PC-9 (cell line): ENCODE data around the gene CYP2C18. TPM values are rescaled to one million over a fixed set of nuclear protein-coding genes. Genes with fewer than 3 reads are reported as not detected.
A peak's percentile ranks its signal among the peaks of the same experiment; 100 is the strongest.

Source experiments
- BruUV-seq: library from RNA; stranded (reverse); fragments of 400-500 nt; replicated peaks from 2 replicates; lab custom pipeline; 2021; lab: Mats Ljungman, UMichigan
- CTCF ChIA-PET: fragments of 300-600 bp; sonication (Branson Sonifier 250); formaldehyde crosslinking; loops from one replicate; lab custom pipeline; 2022; ENCODE audit warnings: antibody characterized with exemption; lab: Charles Lee
- POLR2A ChIA-PET: fragments of 300-600 bp; sonication (Branson Sonifier 250); formaldehyde crosslinking; loops from one replicate; lab custom pipeline; 2022; ENCODE audit warnings: antibody characterized with exemption; ENCODE audit not compliant: unreplicated experiment; lab: Charles Lee
- DNase-seq, 2 experiments: peaks; one replicate each; pipeline versions ENCODE4 v3.0.0 to v3.0.0-alpha.2; 2015 to 2022; ENCODE audit warnings: mixed read lengths in 1 of 2
- H2AFZ ChIP-seq: fragments of 200-600 bp; sonication (generic); 2 replicates; pipeline ENCODE4 v1.8.1; 2017; ENCODE audit warnings: antibody characterized with exemption
- H3F3A ChIP-seq: fragments of 200-600 bp; sonication (generic); 2 replicates; pipeline ENCODE4 v1.8.1; 2017; ENCODE audit warnings: antibody characterized with exemption, mild to moderate bottlenecking, low read depth; ENCODE audit not compliant: insufficient read depth
- H3K27ac ChIP-seq: fragments of 200-600 bp; sonication (generic); 2 replicates; pipeline ENCODE4 v1.6.1; 2016; ENCODE audit warnings: mixed run types
- H3K27me3 ChIP-seq: fragments of 200-600 bp; sonication (generic); 2 replicates; pipeline ENCODE4 v1.6.1; 2016; ENCODE audit warnings: low read depth, mixed run types; ENCODE audit not compliant: insufficient read depth
- H3K36me3 ChIP-seq: fragments of 200-600 bp; sonication (generic); 2 replicates; pipeline ENCODE4 v1.6.1; 2016; ENCODE audit warnings: low read depth, mixed run types
- H3K4me1 ChIP-seq: fragments of 200-600 bp; sonication (generic); replicated peaks from 2 replicates; pipeline ENCODE4 v1.6.1; 2016; ENCODE audit warnings: mixed run types; ENCODE audit not compliant: insufficient read depth
- H3K4me2 ChIP-seq: fragments of 200-600 bp; sonication (generic); 2 replicates; pipeline ENCODE4 v1.6.1; 2017; ENCODE audit warnings: mixed run types
- H3K4me3 ChIP-seq: fragments of 200-600 bp; sonication (generic); 2 replicates; pipeline ENCODE4 v1.6.1; 2016; ENCODE audit warnings: mixed run types
- H3K79me2 ChIP-seq: fragments of 200-600 bp; sonication (generic); 2 replicates; pipeline ENCODE4 v1.6.1; 2017; ENCODE audit warnings: low read depth, mixed run types
- H3K9me2 ChIP-seq: fragments of 200-600 bp; sonication (generic); 2 replicates; pipeline ENCODE4 v1.8.1; 2017; ENCODE audit warnings: mild to moderate bottlenecking; ENCODE audit not compliant: insufficient read depth
- H3K9me3 ChIP-seq: fragments of 200-600 bp; sonication (generic); 2 replicates; pipeline ENCODE4 v1.8.1; 2016; ENCODE audit warnings: low read depth; ENCODE audit not compliant: insufficient read depth
- H4K20me1 ChIP-seq: fragments of 200-600 bp; sonication (generic); 2 replicates; pipeline ENCODE4 v1.8.1; 2017; ENCODE audit not compliant: insufficient read depth
- CTCF ChIP-seq: fragments of 200-600 bp; sonication (generic); conservative IDR thresholded peaks from 2 replicates; pipeline ENCODE4 v1.6.1; 2017; ENCODE audit warnings: mixed run types, antibody characterized with exemption, mild to moderate bottlenecking, moderate library complexity
- EZH2 ChIP-seq: fragments of 200-600 bp; sonication (generic); IDR thresholded peaks from 2 replicates; pipeline ENCODE4 v1.8.0; 2017; ENCODE audit warnings: antibody characterized with exemption, low read depth
- intact Hi-C: fragments of 100-400 bp; cut with micrococcal nuclease; formaldehyde crosslinking; loops from one replicate; pipeline ENCODE4 v1.10.0; 2022; ENCODE audit not compliant: unreplicated experiment
- total RNA-seq: library from RNA; stranded (reverse); gene quantifications from 2 replicates; pipeline ENCODE4 v1.2.3, GENCODE V29; 2021

The CYP2C18 gene
- total RNA-seq, 1 experiment from 2014 or later = not detected

GRCh38 chr10:94673614-94674321 lies 9.8 kb upstream of the CYP2C18 start:
- no peak overlapping the region for H3K4me3 ChIP-seq
- no peak overlapping the region for H3K4me2 ChIP-seq
- H3K27ac ChIP-seq = no peak overlapping the region
- H2AFZ ChIP-seq = no peak overlapping the region
- H3K79me2 ChIP-seq = no peaks in the 10 kb centered on the region
- POLR2A ChIA-PET = no interaction called here
- H4K20me1 ChIP-seq = no peaks in the 10 kb centered on the region
- no peaks in the 10 kb centered on the region for H3F3A ChIP-seq
- no peaks in the 10 kb centered on the region for H3K4me1 ChIP-seq
- BruUV-seq = no TSS peak
- DNase-seq = no peak
- H3K9me3 ChIP-seq = no peaks in the 10 kb centered on the region
- H3K36me3 ChIP-seq = no peaks in the 10 kb centered on the region
- H3K27me3 ChIP-seq = no peaks in the 10 kb centered on the region
- intact Hi-C loops = no loop called here
- H3K9me2 ChIP-seq = no peaks in the 10 kb centered on the region
- CTCF ChIA-PET = no interaction called here
- TF ChIP-seq EZH2 = no peak
- no peak for TF ChIP-seq CTCF

- H2AFZ ChIP-seq = no peak overlapping the region
- H3K9me2 ChIP-seq = no peaks in the 10 kb centered on the region
- no peak for DNase-seq
- POLR2A ChIA-PET = no interaction called here
- no peak overlapping the region for H3K4me2 ChIP-seq
- CTCF ChIA-PET = no interaction called here
- no peaks in the 10 kb centered on the region for H3K36me3 ChIP-seq
- intact Hi-C loops = no loop called here
- H3K9me3 ChIP-seq = no peaks in the 10 kb centered on the region
- BruUV-seq = no TSS peak
- H3K4me3 ChIP-seq = no peak overlapping the region
- no peak overlapping the region for H3K27ac ChIP-seq
- H3F3A ChIP-seq = no peaks in the 10 kb centered on the region
- no peaks in the 10 kb centered on the region for H3K27me3 ChIP-seq
- no peaks in the 10 kb centered on the region for H4K20me1 ChIP-seq
- TF ChIP-seq CTCF (no peak), EZH2 (no peak)
- no peaks in the 10 kb centered on the region for H3K79me2 ChIP-seq
- no peaks in the 10 kb centered on the region for H3K4me1 ChIP-seq
Measured at GRCh38 chr10:94676496-94676895, 7.0 kb upstream of the CYP2C18 start.

DNA sequence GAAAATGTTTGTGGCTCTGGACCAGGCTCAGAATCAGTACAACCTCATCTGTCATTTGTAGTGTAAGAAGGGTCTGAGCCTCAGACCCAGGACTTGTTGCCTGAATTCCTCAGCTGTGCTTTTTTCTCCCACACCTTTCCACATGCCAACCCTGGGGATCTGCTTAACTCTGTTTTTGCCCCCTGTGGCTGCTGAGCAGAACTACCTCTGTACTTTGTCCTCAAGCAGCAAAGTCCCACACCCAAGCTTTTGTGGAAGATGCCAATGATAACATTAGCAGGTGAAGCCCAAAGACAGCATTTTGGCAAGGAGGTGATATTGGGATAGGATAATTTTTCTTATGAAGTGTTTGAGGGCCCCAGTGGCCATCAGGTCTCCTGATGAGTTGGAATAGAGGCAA lies 5.8 kb upstream of the CYP2C18 start:
- no TSS peak for BruUV-seq
- no peak for DNase-seq
- CTCF ChIA-PET = no interaction called here

More for the DNA sequence above, 5.8 kb upstream of the CYP2C18 start:
- TF ChIP-seq CTCF (peak; percentile 27; the same call in 1 of the 2 replicates), EZH2 (no peak)
- Histone ChIP-seq H3K4me3 (no peak overlapping the region), H3F3A (no peaks in the 10 kb centered on the region), H3K27me3 (no peaks in the 10 kb centered on the region), H4K20me1 (no peaks in the 10 kb centered on the region), H3K9me3 (no peaks in the 10 kb centered on the region), H3K4me1 (no peaks in the 10 kb centered on the region), H3K4me2 (no peak overlapping the region), H2AFZ (no peak overlapping the region), H3K9me2 (no peaks in the 10 kb centered on the region), H3K27ac (no peak overlapping the region), H3K36me3 (no peaks in the 10 kb centered on the region), H3K79me2 (no peaks in the 10 kb centered on the region)
- intact Hi-C loops = no loop called here
- POLR2A ChIA-PET = no interaction called here
